ENCODE data around the gene GPER1. TPM values are rescaled to one million over a fixed set of nuclear protein-coding genes. Genes with fewer than 3 reads are reported as not detected.
A peak's percentile ranks its signal among the peaks of the same experiment; 100 is the strongest.

The GPER1 gene
- polyA plus RNA-seq, 2 of the 4 experiments (the other 2 are of a cell fraction): 0.23 to 0.50 TPM

DNA sequence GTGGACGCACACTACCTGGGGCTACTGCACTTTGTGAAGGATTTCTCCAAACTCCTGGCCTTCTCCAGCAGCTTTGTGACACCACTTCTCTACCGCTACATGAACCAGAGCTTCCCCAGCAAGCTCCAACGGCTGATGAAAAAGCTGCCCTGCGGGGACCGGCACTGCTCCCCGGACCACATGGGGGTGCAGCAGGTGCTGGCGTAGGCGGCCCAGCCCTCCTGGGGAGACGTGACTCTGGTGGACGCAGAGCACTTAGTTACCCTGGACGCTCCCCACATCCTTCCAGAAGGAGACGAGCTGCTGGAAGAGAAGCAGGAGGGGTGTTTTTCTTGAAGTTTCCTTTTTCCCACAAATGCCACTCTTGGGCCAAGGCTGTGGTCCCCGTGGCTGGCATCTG lies 29.6 kb upstream of the GPER1 start (continued):
- TF ChIP-seq, protein P1, sequence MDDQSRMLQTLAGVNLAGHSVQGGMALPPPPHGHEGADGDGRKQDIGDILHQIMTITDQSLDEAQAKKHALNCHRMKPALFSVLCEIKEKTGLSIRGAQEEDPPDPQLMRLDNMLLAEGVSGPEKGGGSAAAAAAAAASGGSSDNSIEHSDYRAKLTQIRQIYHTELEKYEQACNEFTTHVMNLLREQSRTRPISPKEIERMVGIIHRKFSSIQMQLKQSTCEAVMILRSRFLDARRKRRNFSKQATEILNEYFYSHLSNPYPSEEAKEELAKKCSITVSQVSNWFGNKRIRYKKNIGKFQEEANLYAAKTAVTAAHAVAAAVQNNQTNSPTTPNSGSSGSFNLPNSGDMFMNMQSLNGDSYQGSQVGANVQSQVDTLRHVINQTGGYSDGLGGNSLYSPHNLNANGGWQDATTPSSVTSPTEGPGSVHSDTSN (IDR thresholded peaks at IDR 0.05): no peak
- TF ChIP-seq PHF8 (IDR thresholded peaks at IDR 0.05; ENCODE audit: borderline replicate concordance, low read depth) (no peak), FOXS1 (CRISPR knock-in tag; IDR thresholded peaks at IDR 0.05) (no peak)

DNA sequence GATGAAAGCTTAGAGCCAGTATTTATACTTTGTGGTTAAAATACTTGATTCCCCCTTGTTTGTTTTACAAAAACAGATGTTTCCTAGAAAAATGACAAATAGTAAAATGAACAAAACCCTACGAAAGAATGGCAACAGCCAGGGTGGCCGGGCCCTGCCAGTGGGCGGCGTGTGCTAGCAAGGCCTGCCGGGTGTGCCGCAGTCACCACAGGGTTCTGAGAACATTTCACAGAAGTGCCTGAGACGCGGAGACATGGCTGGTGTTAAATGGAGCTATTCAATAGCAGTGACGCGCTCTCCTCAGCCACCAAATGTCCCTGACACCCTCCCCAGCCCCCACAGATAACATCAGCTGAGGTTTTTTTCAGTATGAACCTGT lies 29.1 kb upstream of the GPER1 start:
- H3K9me3 ChIP-seq: no peaks in the 10 kb centered on the region
- ATAC-seq (no peak), FAIRE-seq (no peak), DNase-seq (ENCODE audit: low read depth in 1 of 2, low spot score in 1 of 2) (no peak)
- WGBS (ENCODE audit: missing lambda C conversion rate): 87% methylated on average over 10 of the region's 10 CpGs
- no peaks in the 10 kb centered on the region for H3K4me1 ChIP-seq
- H3K4me3 ChIP-seq: no peak overlapping the region
- ChIA-PET POLR2A (no interaction called here), CTCF (interaction anchor here (1.1 to 20.4 kb wide), 6 partner anchors 11 to 63 kb away, joined by 3 to 487 read pairs (median 4); partner anchors contain the start of gene GPER1)
- H3K4me2 ChIP-seq: no peak overlapping the region
- TF ChIP-seq SREBF2 (IDR thresholded peaks at IDR 0.05) (no peak), KDM5A (IDR thresholded peaks at IDR 0.05) (no peak), MAFK (IDR thresholded peaks at IDR 0.05; ENCODE audit: partially characterized antibody) (no peak), RAD21 (conservative IDR thresholded peaks at IDR 0.05 in 1 of 2, IDR thresholded peaks at IDR 0.05 in 1 of 2) (no peak), ESRRA (IDR thresholded peaks at IDR 0.05; ENCODE audit: borderline replicate concordance, low read length) (no peak), CEBPB (IDR thresholded peaks at IDR 0.05) (no peak), ZNF302 (CRISPR knock-in tag; IDR thresholded peaks at IDR 0.05) (no peak)
- TF ChIP-seq, protein P2, sequence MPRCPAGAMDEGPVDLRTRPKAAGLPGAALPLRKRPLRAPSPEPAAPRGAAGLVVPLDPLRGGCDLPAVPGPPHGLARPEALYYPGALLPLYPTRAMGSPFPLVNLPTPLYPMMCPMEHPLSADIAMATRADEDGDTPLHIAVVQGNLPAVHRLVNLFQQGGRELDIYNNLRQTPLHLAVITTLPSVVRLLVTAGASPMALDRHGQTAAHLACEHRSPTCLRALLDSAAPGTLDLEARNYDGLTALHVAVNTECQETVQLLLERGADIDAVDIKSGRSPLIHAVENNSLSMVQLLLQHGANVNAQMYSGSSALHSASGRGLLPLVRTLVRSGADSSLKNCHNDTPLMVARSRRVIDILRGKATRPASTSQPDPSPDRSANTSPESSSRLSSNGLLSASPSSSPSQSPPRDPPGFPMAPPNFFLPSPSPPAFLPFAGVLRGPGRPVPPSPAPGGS (IDR thresholded peaks at IDR 0.05): no peak
- TF ChIP-seq, protein P3, sequence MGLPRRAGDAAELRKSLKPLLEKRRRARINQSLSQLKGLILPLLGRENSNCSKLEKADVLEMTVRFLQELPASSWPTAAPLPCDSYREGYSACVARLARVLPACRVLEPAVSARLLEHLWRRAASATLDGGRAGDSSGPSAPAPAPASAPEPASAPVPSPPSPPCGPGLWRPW (IDR thresholded peaks at IDR 0.05): no peak
- H3K27ac ChIP-seq: no peak overlapping the region

DNA sequence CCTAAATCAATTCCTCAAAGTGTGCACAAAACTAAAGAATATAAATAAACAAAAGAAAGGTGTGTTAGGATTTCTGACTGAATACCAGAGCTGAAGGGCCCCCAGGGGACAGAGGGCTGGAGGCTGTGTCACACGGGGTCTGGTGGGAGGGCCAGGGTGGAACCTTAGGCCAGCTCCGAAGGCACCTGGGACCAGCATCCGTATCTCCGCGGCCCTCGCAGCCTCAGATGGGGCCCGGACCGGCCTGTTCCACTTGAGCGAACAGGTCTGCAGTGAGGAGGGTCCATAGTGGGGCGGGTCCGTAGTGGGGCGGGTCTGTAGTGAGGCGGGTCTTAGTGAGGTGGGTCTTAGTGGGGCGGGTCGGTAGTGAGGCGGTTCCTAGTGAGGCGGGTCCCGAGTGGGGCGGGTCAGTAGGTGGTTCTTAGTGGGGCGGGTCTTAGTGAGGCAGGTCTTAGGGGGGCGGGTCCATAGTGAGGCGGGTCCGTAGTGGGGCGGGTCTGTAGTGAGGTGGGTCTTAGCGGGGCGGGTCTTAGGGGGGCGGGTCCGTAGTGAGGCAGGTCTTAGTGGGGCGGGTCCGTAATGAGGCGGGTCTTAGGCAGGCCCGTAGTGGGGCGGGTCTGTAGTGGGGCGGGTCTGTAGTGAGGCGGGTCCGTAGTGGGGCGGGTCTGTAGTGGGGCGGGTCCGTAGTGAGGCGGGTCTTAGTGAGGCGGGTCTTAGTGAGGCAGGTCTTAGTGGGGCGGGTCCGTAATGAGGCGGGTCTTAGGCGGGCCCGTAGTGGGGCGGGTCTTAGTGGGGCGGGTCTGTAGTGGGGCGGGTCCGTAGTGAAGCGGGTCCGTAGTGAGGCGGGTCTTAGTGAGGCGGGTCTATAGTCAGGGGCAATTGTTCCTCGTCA lies 28.5 kb upstream of the GPER1 start:
- peak in 1 of 2 experiments; percentile 77; a peak in 3 of 6 replicates for ATAC-seq
- FAIRE-seq: no peak

More for the DNA sequence above, 28.5 kb upstream of the GPER1 start:
- H3K27ac ChIP-seq: no peak overlapping the region
- ChIA-PET POLR2A (no interaction called here), CTCF (interaction anchor here (1.1 to 20.4 kb wide), 5 partner anchors 27 to 64 kb away, joined by 3 to 487 read pairs (median 5); partner anchors contain the start of gene GPER1)
- H3K9me3 ChIP-seq: no peaks in the 10 kb centered on the region
- WGBS (ENCODE audit: missing lambda C conversion rate): 81% methylated on average over 19 of the region's 55 CpGs
- no peak for TF ChIP-seq POLR2AphosphoS2 (conservative IDR thresholded peaks at IDR 0.05; ENCODE audit: low read length)
- TF ChIP-seq GATA3 (IDR thresholded peaks at IDR 0.05; ENCODE audit: borderline replicate concordance): no peak
- no peak for TF ChIP-seq NR3C1 (IDR thresholded peaks at IDR 0.05)
- TF ChIP-seq, protein P4, sequence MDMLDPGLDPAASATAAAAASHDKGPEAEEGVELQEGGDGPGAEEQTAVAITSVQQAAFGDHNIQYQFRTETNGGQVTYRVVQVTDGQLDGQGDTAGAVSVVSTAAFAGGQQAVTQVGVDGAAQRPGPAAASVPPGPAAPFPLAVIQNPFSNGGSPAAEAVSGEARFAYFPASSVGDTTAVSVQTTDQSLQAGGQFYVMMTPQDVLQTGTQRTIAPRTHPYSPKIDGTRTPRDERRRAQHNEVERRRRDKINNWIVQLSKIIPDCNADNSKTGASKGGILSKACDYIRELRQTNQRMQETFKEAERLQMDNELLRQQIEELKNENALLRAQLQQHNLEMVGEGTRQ (IDR thresholded peaks at IDR 0.05): no peak
- no peak for TF ChIP-seq EP300 (IDR thresholded peaks at IDR 0.05)
- TF ChIP-seq, protein P1 (IDR thresholded peaks at IDR 0.05): no peak
- TF ChIP-seq KDM1A (IDR thresholded peaks at IDR 0.05; ENCODE audit: low read depth): no peak
- no peak for TF ChIP-seq HOXB13 (CRISPR knock-in tag; IDR thresholded peaks at IDR 0.05; ENCODE audit: low read depth)
- TF ChIP-seq POLR2A (IDR thresholded peaks at IDR 0.05; ENCODE audit: low read length): no peak
- TF ChIP-seq, protein P3 (IDR thresholded peaks at IDR 0.05): no peak
- no peak for TF ChIP-seq FOSB (CRISPR knock-in tag; IDR thresholded peaks at IDR 0.05)
- TF ChIP-seq, protein P5, sequence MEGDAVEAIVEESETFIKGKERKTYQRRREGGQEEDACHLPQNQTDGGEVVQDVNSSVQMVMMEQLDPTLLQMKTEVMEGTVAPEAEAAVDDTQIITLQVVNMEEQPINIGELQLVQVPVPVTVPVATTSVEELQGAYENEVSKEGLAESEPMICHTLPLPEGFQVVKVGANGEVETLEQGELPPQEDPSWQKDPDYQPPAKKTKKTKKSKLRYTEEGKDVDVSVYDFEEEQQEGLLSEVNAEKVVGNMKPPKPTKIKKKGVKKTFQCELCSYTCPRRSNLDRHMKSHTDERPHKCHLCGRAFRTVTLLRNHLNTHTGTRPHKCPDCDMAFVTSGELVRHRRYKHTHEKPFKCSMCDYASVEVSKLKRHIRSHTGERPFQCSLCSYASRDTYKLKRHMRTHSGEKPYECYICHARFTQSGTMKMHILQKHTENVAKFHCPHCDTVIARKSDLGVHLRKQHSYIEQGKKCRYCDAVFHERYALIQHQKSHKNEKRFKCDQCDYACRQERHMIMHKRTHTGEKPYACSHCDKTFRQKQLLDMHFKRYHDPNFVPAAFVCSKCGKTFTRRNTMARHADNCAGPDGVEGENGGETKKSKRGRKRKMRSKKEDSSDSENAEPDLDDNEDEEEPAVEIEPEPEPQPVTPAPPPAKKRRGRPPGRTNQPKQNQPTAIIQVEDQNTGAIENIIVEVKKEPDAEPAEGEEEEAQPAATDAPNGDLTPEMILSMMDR (IDR thresholded peaks at IDR 0.05): no peak
- TF ChIP-seq CHD4 (IDR thresholded peaks at IDR 0.05; ENCODE audit: borderline replicate concordance): no peak
- no peaks in the 10 kb centered on the region for H3K4me1 ChIP-seq
- no peak overlapping the region for H3K4me3 ChIP-seq
- H3K4me2 ChIP-seq: no peak overlapping the region
- DNase-seq (ENCODE audit: low read depth in 1 of 2, low spot score in 1 of 2): peak in 1 of 2 experiments; percentile 74

Measured in A549 (cell line).